Measurements from ENCODE around the gene MAD2L1BP.
A peak's percentile ranks its signal among the peaks of the same experiment; 100 is the strongest.

The MAD2L1BP gene

GRCh38 chr6:43627008-43627825 lies 8.4 kb upstream of the MAD2L1BP start:
- no peak overlapping the region for H2AFZ ChIP-seq (ENCODE audit: low read depth, low read length)

GRCh38 chr6:43628393-43629103 lies 7.1 kb upstream of the MAD2L1BP start:
- Histone ChIP-seq H3K4me2 (ENCODE audit: low read length, poor library complexity, severe bottlenecking) (peak overlapping the region; percentile 85), H2BK5ac (ENCODE audit: low read depth, low read length, poor library complexity, severe bottlenecking) (peak overlapping the region; percentile 92), H3K79me1 (replicated peaks; ENCODE audit: low read length, poor library complexity, severe bottlenecking) (peaks cover 25% of the 10 kb centered on the region), H3K18ac (ENCODE audit: low read depth in 1 of 2, low read length in 2 of 2) (peak overlapping the region; percentile 93 to 98), H2AFZ (ENCODE audit: low read depth, low read length) (no peak overlapping the region), H3K27me3 (ENCODE audit: control insufficient read depth in 1 of 2, insufficient read depth in 1 of 2, low read length in 2 of 2) (no peaks in the 10 kb centered on the region), H2BK15ac (ENCODE audit: low read depth, poor library complexity, severe bottlenecking) (peak overlapping the region; percentile 38), H2BK120ac (ENCODE audit: low read depth, low read length) (peak overlapping the region; percentile 88), H2BK12ac (ENCODE audit: low read length in 2 of 2) (peak overlapping the region in 1 of 2 experiments; percentile 48), H4K8ac (ENCODE audit: low read length) (peak overlapping the region; percentile 86), H4K91ac (ENCODE audit: low read length) (peak overlapping the region; percentile 90), H3K4ac (ENCODE audit: low read depth in 1 of 2, low read length in 2 of 2) (peak overlapping the region; percentile 16 to 95), H3K9ac (ENCODE audit: low read length) (peak overlapping the region; percentile 99), H3K27ac (ENCODE audit: low read length, poor library complexity, severe bottlenecking) (peak overlapping the region; percentile 70), H3K9me3 (ENCODE audit: control insufficient read depth, low read length) (no peaks in the 10 kb centered on the region), H2AK5ac (ENCODE audit: low read length, severe bottlenecking) (peak overlapping the region; percentile 9), H3K36me3 (ENCODE audit: control insufficient read depth in 1 of 2, insufficient read depth in 2 of 2, low read depth in 1 of 2, low read length in 2 of 2) (peaks cover 28 to 29% of the 10 kb centered on the region in 2 experiments), H3K14ac (ENCODE audit: low read length in 2 of 2) (peak overlapping the region in 1 of 2 experiments; percentile 79), H3K4me1 (ENCODE audit: control insufficient read depth, insufficient read depth, low read depth, low read length) (peaks cover 16% of the 10 kb centered on the region), H3K23ac (ENCODE audit: low read length in 2 of 2) (peak overlapping the region in 1 of 2 experiments; percentile 54), H3K4me3 (ENCODE audit: insufficient read depth in 1 of 2, low read depth in 1 of 2, low read length in 2 of 2) (peak overlapping the region; percentile 79 to 96)
- 12% methylated on average over 19 of the region's 25 CpGs for WGBS
- peak; percentile 69 for DNase-seq

More at GRCh38 chr6:43627008-43627825, 8.4 kb upstream of the MAD2L1BP start:
- Histone ChIP-seq H3K4me2 (ENCODE audit: low read length, poor library complexity, severe bottlenecking) (no peak overlapping the region), H3K27me3 (ENCODE audit: control insufficient read depth in 1 of 2, insufficient read depth in 1 of 2, low read length in 2 of 2) (no peaks in the 10 kb centered on the region), H4K8ac (ENCODE audit: low read length) (peak overlapping the region; percentile 73), H2BK15ac (ENCODE audit: low read depth, poor library complexity, severe bottlenecking) (no peak overlapping the region), H3K18ac (ENCODE audit: low read depth in 1 of 2, low read length in 2 of 2) (peak overlapping the region; percentile 68 to 77), H3K36me3 (ENCODE audit: control insufficient read depth in 1 of 2, insufficient read depth in 2 of 2, low read depth in 1 of 2, low read length in 2 of 2) (peaks cover 37 to 42% of the 10 kb centered on the region in 2 experiments), H3K9me3 (ENCODE audit: control insufficient read depth, low read length) (no peaks in the 10 kb centered on the region), H3K79me1 (replicated peaks; ENCODE audit: low read length, poor library complexity, severe bottlenecking) (peaks cover 29% of the 10 kb centered on the region), H4K91ac (ENCODE audit: low read length) (peak overlapping the region; percentile 96), H3K23ac (ENCODE audit: low read length in 2 of 2) (no peak overlapping the region), H3K4me1 (ENCODE audit: control insufficient read depth, insufficient read depth, low read depth, low read length) (peaks cover 16% of the 10 kb centered on the region), H3K27ac (ENCODE audit: low read length, poor library complexity, severe bottlenecking) (peak overlapping the region; percentile 36), H3K4me3 (ENCODE audit: insufficient read depth in 1 of 2, low read depth in 1 of 2, low read length in 2 of 2) (peak overlapping the region in 1 of 2 experiments; percentile 96), H2BK5ac (ENCODE audit: low read depth, low read length, poor library complexity, severe bottlenecking) (no peak overlapping the region), H3K4ac (ENCODE audit: low read depth in 1 of 2, low read length in 2 of 2) (peak overlapping the region; percentile 19 to 78), H3K9ac (ENCODE audit: low read length) (peak overlapping the region; percentile 99), H2BK12ac (ENCODE audit: low read length in 2 of 2) (peak overlapping the region in 1 of 2 experiments; percentile 31), H3K14ac (ENCODE audit: low read length in 2 of 2) (no peak overlapping the region), H2BK120ac (ENCODE audit: low read depth, low read length) (peak overlapping the region; percentile 51), H2AK5ac (ENCODE audit: low read length, severe bottlenecking) (peak overlapping the region; percentile 83)
- 61% methylated on average over 5 of the region's 5 CpGs for WGBS
- DNase-seq = peak; percentile 99

GRCh38 chr6:43629104-43629504 lies 6.5 kb upstream of the MAD2L1BP start, which contains the start of gene GTPBP2:
TSS of gene GTPBP2 (minus strand) at chr6:43629264. CDS start at chr6:43629162, 102 bp downstream.
- peak within 1 kb of the TSS; percentile 88 for H2BK120ac ChIP-seq (ENCODE audit: low read depth, low read length)
- peak within 1 kb of the TSS; percentile 91 for H3K4me2 ChIP-seq (ENCODE audit: low read length, poor library complexity, severe bottlenecking)
- H4K91ac ChIP-seq (ENCODE audit: low read length) = peak within 1 kb of the TSS; percentile 90
- H3K4me1 ChIP-seq (ENCODE audit: control insufficient read depth, insufficient read depth, low read depth, low read length) = peaks cover 16% of the 10 kb centered on the region
- H2BK5ac ChIP-seq (ENCODE audit: low read depth, low read length, poor library complexity, severe bottlenecking) = peak within 1 kb of the TSS; percentile 92
- peak within 1 kb of the TSS; percentile 97 to 100 for H3K4ac ChIP-seq (ENCODE audit: low read depth in 1 of 2, low read length in 2 of 2)
- peak within 1 kb of the TSS; percentile 99 for H3K9ac ChIP-seq (ENCODE audit: low read length)
- under 1% methylated on average over 26 of the region's 46 CpGs for WGBS
- H3K9me3 ChIP-seq (ENCODE audit: control insufficient read depth, low read length) = no peaks in the 10 kb centered on the region
- peak within 1 kb of the TSS; percentile 79 to 96 for H3K4me3 ChIP-seq (ENCODE audit: insufficient read depth in 1 of 2, low read depth in 1 of 2, low read length in 2 of 2)
- peak within 1 kb of the TSS; percentile 89 for H2BK15ac ChIP-seq (ENCODE audit: low read depth, poor library complexity, severe bottlenecking)
- no peaks in the 10 kb centered on the region for H3K27me3 ChIP-seq (ENCODE audit: control insufficient read depth in 1 of 2, insufficient read depth in 1 of 2, low read length in 2 of 2)
- H3K23ac ChIP-seq (ENCODE audit: low read length in 2 of 2) = peak within 1 kb of the TSS in 1 of 2 experiments; percentile 54
- H3K27ac ChIP-seq (ENCODE audit: low read length, poor library complexity, severe bottlenecking) = peak within 1 kb of the TSS; percentile 96
- H2BK12ac ChIP-seq (ENCODE audit: low read length in 2 of 2) = peak within 1 kb of the TSS; percentile 48 to 75
- peaks cover 21% of the 10 kb centered on the region for H3K79me1 ChIP-seq (replicated peaks; ENCODE audit: low read length, poor library complexity, severe bottlenecking)
- H3K36me3 ChIP-seq (ENCODE audit: control insufficient read depth in 1 of 2, insufficient read depth in 2 of 2, low read depth in 1 of 2, low read length in 2 of 2) = peaks cover 22 to 23% of the 10 kb centered on the region in 2 experiments
- H2AK5ac ChIP-seq (ENCODE audit: low read length, severe bottlenecking) = peak within 1 kb of the TSS; percentile 29
- peak within 1 kb of the TSS; percentile 87 for H4K8ac ChIP-seq (ENCODE audit: low read length)
- H2AFZ ChIP-seq (ENCODE audit: low read depth, low read length) = peak within 1 kb of the TSS; percentile 7
- peak within 1 kb of the TSS in 1 of 2 experiments; percentile 97 for H3K14ac ChIP-seq (ENCODE audit: low read length in 2 of 2)
- DNase-seq = peak; percentile 99
- peak within 1 kb of the TSS; percentile 98 to 99 for H3K18ac ChIP-seq (ENCODE audit: low read depth in 1 of 2, low read length in 2 of 2)
